Measurements from ENCODE around the gene SAMD9L. TPM values are rescaled to one million over a fixed set of nuclear protein-coding genes. Genes with fewer than 3 reads are reported as not detected.

Gene SAMD9L
- 0.06 and 0.10 TPM in 2 replicates for polyA plus RNA-seq (2014; cell fraction: cytosol; rRNA removed)
- polyA plus RNA-seq (2014; cell fraction: nucleus; rRNA removed): 0.37 and 1.3 TPM in 2 replicates

GRCh38 chr7:93148144-93148543 lies at the start of gene SAMD9L:
TSS of gene SAMD9L (minus strand) at chr7:93148385. CDS start at chr7:93135971, 12,414 bp downstream.
- DNase-seq (ENCODE audit: low spot score): no peak

- DNase-seq (ENCODE audit: low spot score): no peak
Measured at GRCh38 chr7:93196336-93196735, 48.2 kb upstream of the SAMD9L start.

- no peak for DNase-seq (ENCODE audit: low spot score)
Measured at GRCh38 chr7:93194386-93194785, 46.2 kb upstream of the SAMD9L start.

GRCh38 chr7:93188870-93189634 lies 40.9 kb upstream of the SAMD9L start:
- no peak for DNase-seq (ENCODE audit: low spot score)

- no peak for DNase-seq (ENCODE audit: low spot score)
Measured at GRCh38 chr7:93185303-93186027, 37.3 kb upstream of the SAMD9L start.

- no peak for DNase-seq (ENCODE audit: low spot score)
Measured at GRCh38 chr7:93179173-93179572, 31.0 kb upstream of the SAMD9L start.

- no peak for DNase-seq (ENCODE audit: low spot score)
Measured at GRCh38 chr7:93178213-93178612, 30.0 kb upstream of the SAMD9L start.

- DNase-seq (ENCODE audit: low spot score): no peak
Measured at GRCh38 chr7:93176992-93177580, 28.9 kb upstream of the SAMD9L start.

- DNase-seq (ENCODE audit: low spot score): no peak
Measured at GRCh38 chr7:93175219-93175618, 27.0 kb upstream of the SAMD9L start.

- DNase-seq (ENCODE audit: low spot score): no peak
Measured at GRCh38 chr7:93172683-93173082, 24.5 kb upstream of the SAMD9L start.

GRCh38 chr7:93171606-93172226 lies 23.5 kb upstream of the SAMD9L start:
- DNase-seq (ENCODE audit: low spot score): no peak

- no peak for DNase-seq (ENCODE audit: low spot score)
Measured at GRCh38 chr7:93165447-93165846, 17.3 kb upstream of the SAMD9L start.

- no peak for DNase-seq (ENCODE audit: low spot score)
Measured at GRCh38 chr7:93164766-93165165, 16.6 kb upstream of the SAMD9L start.

GRCh38 chr7:93161181-93161762 lies 13.1 kb upstream of the SAMD9L start:
- DNase-seq (ENCODE audit: low spot score): peak; percentile 96

GRCh38 chr7:93160410-93160809 lies 12.2 kb upstream of the SAMD9L start:
- peak; percentile 96 for DNase-seq (ENCODE audit: low spot score)

- no peak for DNase-seq (ENCODE audit: low spot score)
Measured at GRCh38 chr7:93159490-93159889, 11.3 kb upstream of the SAMD9L start.

- no peak for DNase-seq (ENCODE audit: low spot score)
Measured at GRCh38 chr7:93156884-93157283, 8.7 kb upstream of the SAMD9L start.

- DNase-seq (ENCODE audit: low spot score): no peak
Measured at GRCh38 chr7:93150200-93150835, 2.1 kb upstream of the SAMD9L start.

- peak; percentile 90 for DNase-seq (ENCODE audit: low spot score)
Measured at GRCh38 chr7:93148727-93149126, 542 bp upstream of the SAMD9L start.

GRCh38 chr7:93147363-93147762 lies 822 bp downstream of the SAMD9L start:
- no peak for DNase-seq (ENCODE audit: low spot score)
